Mucosa of descending colon (tissue), 3 donors: Measurements from ENCODE around the gene C11orf98. TPM values are rescaled to one million over a fixed set of nuclear protein-coding genes. Genes with fewer than 3 reads are reported as not detected.
"Not testable (repeated sequence)": the region's sequence is repeated elsewhere in the genome, so short reads cannot be mapped to it uniquely, and the experiment has no call there.

ENCODE experiments used
- ATAC-seq: fragments of 200-7000 bp; cut with Tn5 transposase; one replicate; pipeline ENCODE4 v1.9.1; 2020; ENCODE audit warnings: mild to moderate bottlenecking, moderate library complexity
- DNase-seq, 3 donors: peaks; one replicate each; pipeline ENCODE4 v3.0.0-alpha.2; 2020
- H3K36me3 ChIP-seq: fragments of 200-600 bp; one replicate; pipeline ENCODE4 v1.8.0; 2021; ENCODE audit warnings: low read depth, mild to moderate bottlenecking
- H3K4me1 ChIP-seq: fragments of 200-600 bp; one replicate; pipeline ENCODE4 v1.8.0; 2021; ENCODE audit warnings: low read depth, mild to moderate bottlenecking
- H3K4me3 ChIP-seq: fragments of 200-600 bp; one replicate; pipeline ENCODE4 v1.8.0; 2021; ENCODE audit warnings: mild to moderate bottlenecking
- H3K9me3 ChIP-seq: fragments of 200-600 bp; one replicate; pipeline ENCODE4 v1.8.0; 2021; ENCODE audit warnings: mild to moderate bottlenecking
- intact Hi-C, 2 donors: fragments of 100-400 bp; cut with DNase I in 1 of 2; cut with micrococcal nuclease in 1 of 2; formaldehyde crosslinking; loops; one replicate each; pipeline versions ENCODE4 v1.11.0 to v1.11.1; 2022; cut with DNase I, micrococcal nuclease
- total RNA-seq, 3 donors: library from RNA; stranded (reverse); fragmentation: NEBNext Ultra II Directional in 2 of 3; extraction: Animal tissue kit (Norgen Biotek cat#: 25700) in 2 of 3; gene quantifications; one replicate each; pipeline versions ENCODE4 v1.2.1 to v1.2.4, GENCODE V29; 2021 to 2023
- TF ChIP-seq, protein P1 (sequence below): fragments of 200-600 bp; IDR thresholded peaks from one replicate; pipeline ENCODE4 v1.8.0; 2022; ENCODE audit warnings: antibody characterized with exemption, mild to moderate bottlenecking
- donor health status: DM: no; HTN: no; CAD: no; lungs with moderate emphysema.
- donor health status: DM: no; HTN: no; CAD: no.
- donor health status: DM: no; HTN: yes; CAD: no.

Gene C11orf98
- total RNA-seq, 3 donors from 2014 or later: 39.7 to 54.2 (median 53.1) TPM

DNA sequence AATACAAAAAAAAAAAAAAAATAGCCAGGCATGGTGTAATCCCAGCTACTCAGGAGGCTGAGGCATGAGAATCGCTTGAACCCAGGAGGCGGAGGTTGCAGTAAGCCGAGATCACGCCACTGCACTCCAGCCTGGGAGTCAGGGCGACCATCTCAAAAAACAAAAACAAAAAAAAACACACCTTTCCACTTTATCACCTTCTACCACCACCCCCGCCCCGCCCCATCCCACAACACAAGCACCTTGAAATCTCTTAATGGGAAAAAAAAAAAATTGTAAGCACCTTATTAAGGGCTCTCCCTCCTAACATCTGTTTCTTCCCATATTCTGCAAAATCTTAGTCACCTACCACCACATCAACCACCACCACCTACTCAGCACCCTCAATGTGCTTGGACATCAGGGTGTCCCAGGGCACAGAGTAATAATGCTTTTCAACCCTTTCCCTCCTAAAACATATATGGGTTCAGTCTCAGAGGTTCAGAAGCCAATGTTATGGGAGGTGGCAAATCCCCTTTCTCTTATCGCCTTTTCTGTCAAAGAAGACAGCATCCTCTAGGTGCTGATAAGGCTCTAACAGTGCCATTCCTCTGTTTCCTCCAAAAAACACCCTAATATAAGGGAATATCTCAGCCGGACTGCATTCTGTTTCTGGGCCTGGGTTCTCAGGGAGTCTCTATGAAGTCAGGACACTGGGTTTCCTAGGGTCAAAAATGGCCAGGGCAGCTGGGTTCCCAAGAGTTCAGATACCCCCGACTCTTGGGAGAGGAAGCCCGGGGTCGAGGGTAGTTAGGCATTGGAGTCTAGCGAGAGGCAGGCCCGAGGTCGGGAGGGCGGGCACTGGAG is 12.6 kb downstream of the C11orf98 start:
- TF ChIP-seq, protein P1, sequence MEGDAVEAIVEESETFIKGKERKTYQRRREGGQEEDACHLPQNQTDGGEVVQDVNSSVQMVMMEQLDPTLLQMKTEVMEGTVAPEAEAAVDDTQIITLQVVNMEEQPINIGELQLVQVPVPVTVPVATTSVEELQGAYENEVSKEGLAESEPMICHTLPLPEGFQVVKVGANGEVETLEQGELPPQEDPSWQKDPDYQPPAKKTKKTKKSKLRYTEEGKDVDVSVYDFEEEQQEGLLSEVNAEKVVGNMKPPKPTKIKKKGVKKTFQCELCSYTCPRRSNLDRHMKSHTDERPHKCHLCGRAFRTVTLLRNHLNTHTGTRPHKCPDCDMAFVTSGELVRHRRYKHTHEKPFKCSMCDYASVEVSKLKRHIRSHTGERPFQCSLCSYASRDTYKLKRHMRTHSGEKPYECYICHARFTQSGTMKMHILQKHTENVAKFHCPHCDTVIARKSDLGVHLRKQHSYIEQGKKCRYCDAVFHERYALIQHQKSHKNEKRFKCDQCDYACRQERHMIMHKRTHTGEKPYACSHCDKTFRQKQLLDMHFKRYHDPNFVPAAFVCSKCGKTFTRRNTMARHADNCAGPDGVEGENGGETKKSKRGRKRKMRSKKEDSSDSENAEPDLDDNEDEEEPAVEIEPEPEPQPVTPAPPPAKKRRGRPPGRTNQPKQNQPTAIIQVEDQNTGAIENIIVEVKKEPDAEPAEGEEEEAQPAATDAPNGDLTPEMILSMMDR: no peak
- Histone ChIP-seq H3K4me1 (peaks cover 12% of the 10 kb centered on the region), H3K36me3 (no peaks in the 10 kb centered on the region), H3K4me3 (peak overlapping the region; percentile 56), H3K9me3 (no peaks in the 10 kb centered on the region)
- DNase-seq: peak in 1 of 3 donors; percentile 33
- no peak for ATAC-seq
- intact Hi-C loops: no loop called here

DNA sequence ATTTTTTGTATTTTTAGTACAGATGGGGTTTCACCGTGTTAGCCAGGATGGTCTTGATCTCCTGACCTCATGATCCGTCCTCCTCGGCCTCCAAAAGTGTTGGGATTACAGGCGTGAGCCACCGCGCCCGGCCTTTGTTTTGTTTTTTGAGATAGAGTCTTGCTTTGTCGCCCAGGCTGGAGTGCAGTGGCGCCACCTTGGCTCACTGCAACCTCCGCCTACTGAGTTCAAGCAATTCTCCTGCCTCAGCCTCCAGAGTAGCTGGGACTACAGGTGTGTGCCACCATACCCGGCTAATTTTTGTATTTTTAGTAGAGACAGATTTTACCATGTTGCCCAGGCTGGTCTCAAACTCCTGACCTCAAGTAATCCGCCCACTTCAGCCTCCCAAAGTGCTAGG is 14.7 kb downstream of the C11orf98 start:
- H3K4me1 ChIP-seq: peaks cover 24% of the 10 kb centered on the region
- H3K9me3 ChIP-seq, intact Hi-C loops, H3K36me3 ChIP-seq, H3K4me3 ChIP-seq, ATAC-seq: not testable (repeated sequence)
- peak in 1 of 3 donors; percentile 37 for DNase-seq

DNA sequence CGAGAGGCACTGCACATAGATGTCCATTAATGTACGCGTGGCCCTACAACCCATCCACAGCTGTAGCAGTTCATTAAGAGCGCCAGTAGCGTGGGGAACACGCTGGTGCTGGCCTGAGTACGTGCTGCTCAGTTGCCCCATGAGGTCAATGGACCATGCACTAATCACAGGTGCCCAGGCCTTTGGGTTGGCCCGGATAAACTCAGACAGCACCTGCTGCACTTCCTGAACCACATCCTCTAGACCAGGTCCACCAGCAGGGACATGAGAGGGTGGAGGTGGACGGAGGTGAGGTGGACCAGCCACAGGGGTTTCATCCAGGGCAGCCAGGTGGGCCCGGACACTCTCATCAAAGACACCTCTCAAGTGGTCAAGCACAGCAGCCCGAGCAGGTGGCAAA is 15.5 kb downstream of the C11orf98 start:
- no peaks in the 10 kb centered on the region for H3K9me3 ChIP-seq
- H3K36me3 ChIP-seq: no peaks in the 10 kb centered on the region
- ATAC-seq: no peak
- intact Hi-C loops: no loop called here
- TF ChIP-seq, protein P1: no peak
- peak in 1 of 3 donors; percentile 34 for DNase-seq
- peaks cover 29% of the 10 kb centered on the region for H3K4me1 ChIP-seq
- no peak overlapping the region for H3K4me3 ChIP-seq

DNA sequence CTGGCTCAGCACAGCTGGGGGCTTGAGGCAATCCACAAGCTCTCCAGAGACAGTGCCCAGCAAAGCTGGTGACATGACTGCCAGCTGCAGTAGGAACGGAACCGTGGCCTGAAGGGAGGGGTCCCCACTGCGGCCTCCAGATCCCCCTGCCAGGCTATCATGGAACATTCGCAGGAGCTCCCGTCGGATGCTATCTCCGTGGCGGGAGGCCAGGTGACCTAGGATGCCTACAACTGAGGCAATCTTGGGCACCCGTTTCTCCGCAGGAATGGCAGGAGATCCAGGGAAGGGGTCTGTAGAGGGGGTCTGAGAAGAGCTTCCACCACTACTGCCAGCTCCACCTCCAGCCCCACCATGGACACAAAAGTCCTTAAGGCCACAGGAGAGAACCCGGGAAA is 16.0 kb downstream of the C11orf98 start:
- intact Hi-C loops: no loop called here
- Histone ChIP-seq H3K36me3 (no peaks in the 10 kb centered on the region), H3K4me1 (peaks cover 34% of the 10 kb centered on the region), H3K4me3 (no peak overlapping the region), H3K9me3 (no peaks in the 10 kb centered on the region)
- TF ChIP-seq, protein P1: no peak
- ATAC-seq (no peak), DNase-seq (peak in 1 of 3 donors; percentile 44)

DNA sequence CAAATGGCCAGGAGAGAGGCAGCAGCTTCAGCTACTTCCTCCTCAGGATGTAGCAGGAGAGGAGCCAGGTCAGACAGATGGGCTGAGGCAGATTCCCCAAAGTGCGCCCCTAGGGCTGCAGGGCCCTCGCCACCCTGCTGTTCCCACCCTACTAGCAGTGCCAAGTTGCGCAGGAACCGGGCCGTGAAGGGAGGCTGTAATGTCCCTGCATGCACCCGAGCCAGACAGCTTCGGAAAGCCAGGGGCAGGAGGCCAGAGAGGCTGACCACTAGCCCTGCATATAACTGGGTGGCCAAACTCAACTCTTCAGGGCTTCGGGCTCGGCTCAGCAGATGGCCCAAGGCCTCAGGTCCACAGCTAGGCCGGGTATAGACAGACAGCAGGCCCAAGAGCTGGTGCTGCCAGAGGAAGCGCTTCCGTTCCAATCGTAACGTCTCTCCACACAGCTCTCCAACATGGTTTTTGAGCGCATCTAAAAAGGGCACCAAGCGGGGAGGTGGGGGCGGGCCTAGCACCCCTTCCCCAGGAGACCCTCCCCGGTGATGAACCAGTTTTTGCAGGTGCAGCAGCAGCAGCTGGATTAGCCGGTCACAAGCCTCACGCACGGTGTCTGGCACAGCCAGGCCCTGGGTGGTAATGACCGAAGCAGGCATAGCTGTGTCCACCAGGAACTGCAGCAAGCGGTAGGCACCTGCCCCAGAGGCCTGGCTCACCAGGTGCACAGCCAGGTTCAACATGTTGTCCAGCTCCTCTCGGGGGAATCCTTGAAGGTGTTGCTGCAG is 16.6 kb downstream of the C11orf98 start:
- no peak for ATAC-seq
- Histone ChIP-seq H3K4me1 (peaks cover 34% of the 10 kb centered on the region), H3K36me3 (no peaks in the 10 kb centered on the region), H3K4me3 (no peak overlapping the region), H3K9me3 (no peaks in the 10 kb centered on the region)
- DNase-seq: peak in 1 of 3 donors; percentile 54
- TF ChIP-seq, protein P1: no peak
- intact Hi-C loops: no loop called here

DNA sequence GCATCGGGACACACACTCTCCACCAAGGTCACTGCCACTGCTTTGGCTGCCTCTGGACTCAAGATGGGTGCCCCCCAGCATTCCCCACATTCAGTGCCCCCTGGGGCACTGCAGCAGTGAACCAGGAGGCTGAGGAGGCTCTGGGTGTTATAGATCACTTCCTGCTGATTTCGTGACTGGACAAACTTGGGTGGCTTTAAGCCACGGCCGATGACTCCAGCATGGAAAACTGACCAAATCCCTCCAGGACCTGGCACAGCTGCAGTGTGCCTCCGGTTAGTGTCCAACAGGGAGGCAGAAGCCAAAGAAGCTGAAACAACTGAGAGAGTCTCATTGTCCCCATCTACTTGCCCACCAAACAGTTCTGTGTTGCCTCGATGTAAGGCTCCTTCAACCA is 17.4 kb downstream of the C11orf98 start:
- DNase-seq (no peak), ATAC-seq (no peak)
- Histone ChIP-seq H3K36me3 (no peaks in the 10 kb centered on the region), H3K4me1 (peaks cover 34% of the 10 kb centered on the region), H3K9me3 (no peaks in the 10 kb centered on the region), H3K4me3 (no peak overlapping the region)
- intact Hi-C loops: no loop called here
- TF ChIP-seq, protein P1: no peak
